Measurements from ENCODE around the gene SEC22A. TPM values are rescaled to one million over a fixed set of nuclear protein-coding genes. Genes with fewer than 3 reads are reported as not detected.
A peak's percentile ranks its signal among the peaks of the same experiment; 100 is the strongest.

SEC22A gene
- total RNA-seq, 1 donor, result 27.9 TPM

DNA sequence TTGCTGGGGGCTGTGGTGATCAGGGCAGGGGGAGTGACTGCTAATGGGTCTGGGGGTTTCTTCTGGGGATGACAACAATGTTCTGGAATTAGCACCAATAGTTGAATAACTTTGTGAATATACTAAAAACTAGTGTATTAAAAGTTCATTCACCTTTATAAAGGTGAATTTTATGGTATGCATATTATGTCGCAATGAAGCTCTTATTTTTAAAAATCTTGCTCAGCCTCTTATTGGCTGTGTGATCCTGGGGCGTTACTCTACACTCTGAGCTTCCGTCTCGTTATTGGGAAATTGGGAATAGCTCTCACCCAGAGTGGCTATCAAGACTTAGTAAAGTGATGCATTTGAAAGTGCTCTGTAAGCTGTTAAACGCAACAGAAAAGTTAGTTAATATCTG is 105.3 kb downstream of the SEC22A start:
- no peak overlapping the region for H3K27ac ChIP-seq (ENCODE audit: low read depth, low read length)
- H4K20me1 ChIP-seq (ENCODE audit: insufficient read depth, low read length), result no peaks in the 10 kb centered on the region
- H3K27me3 ChIP-seq (ENCODE audit: insufficient read depth, low read length), result peaks cover 33% of the 10 kb centered on the region
- no peak overlapping the region for H2AFZ ChIP-seq (ENCODE audit: low read length)
- no peaks in the 10 kb centered on the region for H3K9me3 ChIP-seq (ENCODE audit: low read depth, low read length)
- no peak overlapping the region for H3K4me2 ChIP-seq (ENCODE audit: insufficient read depth, low read length)
- no peaks in the 10 kb centered on the region for H3K36me3 ChIP-seq (ENCODE audit: insufficient read depth, low read length)
- no peaks in the 10 kb centered on the region for H3K79me2 ChIP-seq (ENCODE audit: insufficient read depth, low read length)
- H3K4me3 ChIP-seq (ENCODE audit: insufficient read depth, low read length), result no peak overlapping the region
- no peaks in the 10 kb centered on the region for H3K4me1 ChIP-seq (ENCODE audit: insufficient read depth, low read length)
- no peak for TF ChIP-seq CTCF (IDR thresholded peaks at IDR 0.05; ENCODE audit: extremely low read depth, low read depth, low read length)
- DNase-seq (ENCODE audit: insufficient read length, low spot score, missing footprints), result no peak

- H4K20me1 ChIP-seq (ENCODE audit: insufficient read depth, low read length), result no peaks in the 10 kb centered on the region
- no peak for TF ChIP-seq CTCF (IDR thresholded peaks at IDR 0.05; ENCODE audit: extremely low read depth, low read depth, low read length)
These were observed 108.4 kb downstream of the SEC22A start for GRCh38 chr3:123310186-123310585.

GRCh38 chr3:123310741-123311140 is 109.0 kb downstream of the SEC22A start:
- Histone ChIP-seq H3K4me3 (ENCODE audit: insufficient read depth, low read length) (no peak overlapping the region), H3K9me3 (ENCODE audit: low read depth, low read length) (no peaks in the 10 kb centered on the region), H2AFZ (ENCODE audit: low read length) (no peak overlapping the region), H3K4me2 (ENCODE audit: insufficient read depth, low read length) (no peak overlapping the region), H3K27me3 (ENCODE audit: insufficient read depth, low read length) (peaks cover 57% of the 10 kb centered on the region), H3K4me1 (ENCODE audit: insufficient read depth, low read length) (no peaks in the 10 kb centered on the region), H3K79me2 (ENCODE audit: insufficient read depth, low read length) (no peaks in the 10 kb centered on the region), H3K27ac (ENCODE audit: low read depth, low read length) (no peak overlapping the region), H3K36me3 (ENCODE audit: insufficient read depth, low read length) (no peaks in the 10 kb centered on the region), H4K20me1 (ENCODE audit: insufficient read depth, low read length) (no peaks in the 10 kb centered on the region)
- TF ChIP-seq CTCF (IDR thresholded peaks at IDR 0.05; ENCODE audit: extremely low read depth, low read depth, low read length), result no peak
- DNase-seq (ENCODE audit: insufficient read length, low spot score, missing footprints), result peak; percentile 44

More at GRCh38 chr3:123310186-123310585, 108.4 kb downstream of the SEC22A start:
- Histone ChIP-seq H3K4me1 (ENCODE audit: insufficient read depth, low read length) (no peaks in the 10 kb centered on the region), H2AFZ (ENCODE audit: low read length) (no peak overlapping the region), H3K27ac (ENCODE audit: low read depth, low read length) (no peak overlapping the region), H3K4me2 (ENCODE audit: insufficient read depth, low read length) (no peak overlapping the region), H3K79me2 (ENCODE audit: insufficient read depth, low read length) (no peaks in the 10 kb centered on the region), H3K36me3 (ENCODE audit: insufficient read depth, low read length) (no peaks in the 10 kb centered on the region), H3K4me3 (ENCODE audit: insufficient read depth, low read length) (no peak overlapping the region), H3K9me3 (ENCODE audit: low read depth, low read length) (no peaks in the 10 kb centered on the region), H3K27me3 (ENCODE audit: insufficient read depth, low read length) (peaks cover 55% of the 10 kb centered on the region)
- DNase-seq (ENCODE audit: insufficient read length, low spot score, missing footprints), result peak; percentile 14

DNA sequence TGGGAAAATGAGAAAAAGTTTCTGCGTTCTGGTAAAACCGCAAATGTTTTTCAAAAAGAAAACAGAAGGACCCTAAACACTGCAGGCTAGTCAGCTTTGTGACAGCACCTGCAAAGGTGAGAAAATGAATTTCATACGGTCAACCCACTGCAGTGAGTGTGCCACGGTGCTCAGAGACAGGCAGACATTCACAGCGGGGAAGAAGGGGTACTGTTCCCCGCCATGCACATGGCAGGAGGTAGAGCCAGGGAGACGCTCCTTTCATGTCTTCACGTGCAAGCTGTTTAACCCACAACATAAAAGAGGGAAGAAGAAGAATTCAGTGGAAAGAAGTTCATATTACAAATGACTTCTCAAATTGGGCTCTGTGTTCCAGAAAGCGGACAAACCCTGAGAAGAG is 109.5 kb downstream of the SEC22A start:
- Histone ChIP-seq H3K4me3 (ENCODE audit: insufficient read depth, low read length) (no peak overlapping the region), H3K4me2 (ENCODE audit: insufficient read depth, low read length) (no peak overlapping the region), H3K9me3 (ENCODE audit: low read depth, low read length) (no peaks in the 10 kb centered on the region), H3K79me2 (ENCODE audit: insufficient read depth, low read length) (no peaks in the 10 kb centered on the region), H4K20me1 (ENCODE audit: insufficient read depth, low read length) (no peaks in the 10 kb centered on the region), H3K27me3 (ENCODE audit: insufficient read depth, low read length) (peaks cover 62% of the 10 kb centered on the region), H3K36me3 (ENCODE audit: insufficient read depth, low read length) (no peaks in the 10 kb centered on the region), H2AFZ (ENCODE audit: low read length) (no peak overlapping the region), H3K27ac (ENCODE audit: low read depth, low read length) (no peak overlapping the region), H3K4me1 (ENCODE audit: insufficient read depth, low read length) (no peaks in the 10 kb centered on the region)
- no peak for TF ChIP-seq CTCF (IDR thresholded peaks at IDR 0.05; ENCODE audit: extremely low read depth, low read depth, low read length)
- DNase-seq (ENCODE audit: insufficient read length, low spot score, missing footprints), result no peak
